Mucosa of descending colon (tissue), 3 donors: ENCODE results near the gene DLGAP5. TPM values are rescaled to one million over a fixed set of nuclear protein-coding genes. Genes with fewer than 3 reads are reported as not detected.

ENCODE experiments used
- ATAC-seq: fragments of 200-7000 bp; cut with Tn5 transposase; one replicate; pipeline ENCODE4 v1.9.1; 2020; ENCODE audit warnings: mild to moderate bottlenecking, moderate library complexity
- DNase-seq, 3 donors: peaks; one replicate each; pipeline ENCODE4 v3.0.0-alpha.2; 2020
- H3K36me3 ChIP-seq: fragments of 200-600 bp; one replicate; pipeline ENCODE4 v1.8.0; 2021; ENCODE audit warnings: low read depth, mild to moderate bottlenecking
- H3K4me1 ChIP-seq: fragments of 200-600 bp; one replicate; pipeline ENCODE4 v1.8.0; 2021; ENCODE audit warnings: low read depth, mild to moderate bottlenecking
- H3K4me3 ChIP-seq: fragments of 200-600 bp; one replicate; pipeline ENCODE4 v1.8.0; 2021; ENCODE audit warnings: mild to moderate bottlenecking
- H3K9me3 ChIP-seq: fragments of 200-600 bp; one replicate; pipeline ENCODE4 v1.8.0; 2021; ENCODE audit warnings: mild to moderate bottlenecking
- intact Hi-C, 2 donors: fragments of 100-400 bp; cut with DNase I in 1 of 2; cut with micrococcal nuclease in 1 of 2; formaldehyde crosslinking; loops; one replicate each; pipeline versions ENCODE4 v1.11.0 to v1.11.1; 2022; cut with DNase I, micrococcal nuclease
- total RNA-seq, 3 donors: library from RNA; stranded (reverse); fragmentation: NEBNext Ultra II Directional in 2 of 3; extraction: Animal tissue kit (Norgen Biotek cat#: 25700) in 2 of 3; gene quantifications; one replicate each; pipeline versions ENCODE4 v1.2.1 to v1.2.4, GENCODE V29; 2021 to 2023
- TF ChIP-seq, protein P1 (sequence below): fragments of 200-600 bp; IDR thresholded peaks from one replicate; pipeline ENCODE4 v1.8.0; 2022; ENCODE audit warnings: antibody characterized with exemption, mild to moderate bottlenecking
- donor health status: DM: no; HTN: no; CAD: no; lungs with moderate emphysema.
- donor health status: DM: no; HTN: no; CAD: no.
- donor health status: DM: no; HTN: yes; CAD: no.

DLGAP5 gene
- total RNA-seq, 3 donors from 2014 or later = 2.0 to 13.7 (median 3.3) TPM

DNA sequence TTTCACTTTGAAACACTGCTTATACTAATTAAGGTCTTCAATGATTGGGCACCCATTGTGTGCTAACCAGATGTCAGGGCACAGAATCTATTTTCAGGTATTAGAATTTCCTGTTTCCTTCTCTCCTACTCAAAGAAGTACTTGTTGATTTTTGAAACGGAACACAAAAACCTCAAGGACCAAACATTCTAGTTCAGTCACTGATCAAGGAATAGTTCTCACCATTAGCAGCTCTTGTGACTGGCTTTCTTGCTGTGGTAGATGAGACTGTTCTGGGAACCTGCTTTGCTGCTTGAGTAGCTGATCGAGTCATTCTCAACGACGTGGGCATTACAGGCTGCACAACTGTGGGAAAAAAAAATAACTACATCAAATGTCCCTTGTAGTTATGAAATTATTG is 11.0 kb downstream of the DLGAP5 start:
- TF ChIP-seq, protein P1, sequence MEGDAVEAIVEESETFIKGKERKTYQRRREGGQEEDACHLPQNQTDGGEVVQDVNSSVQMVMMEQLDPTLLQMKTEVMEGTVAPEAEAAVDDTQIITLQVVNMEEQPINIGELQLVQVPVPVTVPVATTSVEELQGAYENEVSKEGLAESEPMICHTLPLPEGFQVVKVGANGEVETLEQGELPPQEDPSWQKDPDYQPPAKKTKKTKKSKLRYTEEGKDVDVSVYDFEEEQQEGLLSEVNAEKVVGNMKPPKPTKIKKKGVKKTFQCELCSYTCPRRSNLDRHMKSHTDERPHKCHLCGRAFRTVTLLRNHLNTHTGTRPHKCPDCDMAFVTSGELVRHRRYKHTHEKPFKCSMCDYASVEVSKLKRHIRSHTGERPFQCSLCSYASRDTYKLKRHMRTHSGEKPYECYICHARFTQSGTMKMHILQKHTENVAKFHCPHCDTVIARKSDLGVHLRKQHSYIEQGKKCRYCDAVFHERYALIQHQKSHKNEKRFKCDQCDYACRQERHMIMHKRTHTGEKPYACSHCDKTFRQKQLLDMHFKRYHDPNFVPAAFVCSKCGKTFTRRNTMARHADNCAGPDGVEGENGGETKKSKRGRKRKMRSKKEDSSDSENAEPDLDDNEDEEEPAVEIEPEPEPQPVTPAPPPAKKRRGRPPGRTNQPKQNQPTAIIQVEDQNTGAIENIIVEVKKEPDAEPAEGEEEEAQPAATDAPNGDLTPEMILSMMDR = no peak
- DNase-seq = no peak
- Histone ChIP-seq H3K4me3 (no peak overlapping the region), H3K36me3 (no peaks in the 10 kb centered on the region), H3K9me3 (no peaks in the 10 kb centered on the region), H3K4me1 (no peaks in the 10 kb centered on the region)
- no peak for ATAC-seq
- intact Hi-C loops = no loop called here

DNA sequence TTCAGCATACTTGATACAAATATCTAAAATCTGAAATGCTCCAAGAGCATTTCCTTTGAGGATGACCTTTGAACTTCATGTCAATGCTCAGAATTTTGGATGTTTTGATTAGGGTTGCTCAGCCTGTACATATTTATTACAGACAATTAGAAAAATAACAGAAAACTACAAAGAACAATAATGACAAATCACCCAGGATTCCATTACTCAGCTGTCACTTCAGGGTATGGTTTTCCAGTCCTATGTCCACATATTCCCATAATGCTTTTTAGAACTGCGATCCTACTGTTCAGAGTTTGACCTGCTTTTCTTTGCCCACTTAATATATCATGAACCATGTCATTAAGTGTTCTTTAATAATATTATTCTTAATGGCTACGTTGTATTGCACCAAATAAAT is 11.4 kb downstream of the DLGAP5 start:
- H3K9me3 ChIP-seq = no peaks in the 10 kb centered on the region
- H3K36me3 ChIP-seq = no peaks in the 10 kb centered on the region
- TF ChIP-seq, protein P1 = no peak
- H3K4me3 ChIP-seq = no peak overlapping the region
- ATAC-seq = no peak
- no peak for DNase-seq
- intact Hi-C loops = no loop called here
- no peaks in the 10 kb centered on the region for H3K4me1 ChIP-seq

DNA sequence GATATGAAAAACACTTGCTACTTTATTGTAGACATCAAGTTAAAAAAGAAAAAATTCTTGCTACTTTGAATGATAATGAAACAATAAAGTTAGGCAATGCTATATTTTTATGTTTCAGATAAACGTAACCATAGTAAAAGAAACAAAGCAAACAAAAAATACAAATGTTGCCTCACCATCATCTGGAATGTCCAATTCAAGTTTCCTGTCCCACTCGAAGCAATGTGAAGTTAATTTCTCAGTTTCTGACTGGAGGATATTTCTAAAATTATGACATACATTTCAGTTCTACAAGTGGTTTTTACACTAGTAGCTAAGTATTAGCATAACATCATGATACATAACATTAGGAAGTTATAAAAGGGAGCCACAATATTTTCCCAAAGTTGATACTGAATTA is 20.9 kb downstream of the DLGAP5 start:
- H3K9me3 ChIP-seq = no peaks in the 10 kb centered on the region
- intact Hi-C loops = no loop called here
- no peaks in the 10 kb centered on the region for H3K36me3 ChIP-seq
- no peaks in the 10 kb centered on the region for H3K4me1 ChIP-seq
- ATAC-seq (no peak), DNase-seq (no peak)
- TF ChIP-seq, protein P1 = no peak
- no peak overlapping the region for H3K4me3 ChIP-seq

DNA sequence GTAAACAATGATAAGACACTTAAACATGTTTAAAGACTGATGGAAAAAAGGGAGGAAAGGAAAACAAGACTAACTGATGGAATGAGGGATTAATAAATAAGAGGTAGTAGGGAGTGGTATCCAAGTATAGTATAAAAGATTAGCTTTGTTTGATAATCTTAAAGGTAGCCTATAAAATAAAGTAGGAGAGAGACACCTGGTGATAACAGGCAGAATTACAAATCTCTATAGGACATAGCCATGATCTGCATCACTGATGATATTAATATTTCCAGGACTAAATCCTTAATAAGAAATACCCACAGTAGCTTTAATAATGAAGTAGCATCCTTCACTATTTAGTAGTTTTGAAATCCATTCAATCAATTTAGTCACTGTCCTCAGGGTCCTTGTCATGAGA is 30.4 kb downstream of the DLGAP5 start:
- no peaks in the 10 kb centered on the region for H3K36me3 ChIP-seq
- no peak overlapping the region for H3K4me3 ChIP-seq
- peak; percentile 76 for ATAC-seq
- no peaks in the 10 kb centered on the region for H3K9me3 ChIP-seq
- intact Hi-C loops = loop anchor here in 1 of 2 donors (2.0 kb wide), 1 partner anchor 70 kb away; no protein-coding TSS in a partner anchor
- DNase-seq = no peak
- TF ChIP-seq, protein P1 = peak; percentile 16
- H3K4me1 ChIP-seq = no peaks in the 10 kb centered on the region

DNA sequence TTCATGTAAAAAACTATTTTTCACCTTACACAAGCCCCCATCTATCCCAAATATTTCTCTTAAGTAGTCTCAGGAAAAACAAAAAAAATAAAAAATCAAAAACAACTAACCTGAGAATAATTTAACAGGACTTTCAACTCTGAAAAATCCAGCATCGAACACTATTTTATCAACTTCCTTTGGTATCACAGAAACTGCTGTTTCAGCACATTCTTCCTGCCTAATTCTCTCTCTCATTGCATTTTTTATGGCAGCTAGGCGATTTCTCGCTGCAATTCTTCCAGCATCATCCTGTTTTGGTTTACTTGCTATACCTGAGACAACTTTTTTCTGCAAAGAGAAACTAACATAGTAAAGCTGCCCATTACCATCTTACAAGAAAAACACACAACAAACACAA is 33.0 kb downstream of the DLGAP5 start:
- intact Hi-C loops = loop anchor here (5.0 to 10.0 kb wide), 2 partner anchors 64 to 76 kb away; no protein-coding TSS in a partner anchor
- no peaks in the 10 kb centered on the region for H3K4me1 ChIP-seq
- ATAC-seq = no peak

More for the DNA sequence above, 33.0 kb downstream of the DLGAP5 start:
- Histone ChIP-seq H3K9me3 (no peaks in the 10 kb centered on the region), H3K4me3 (no peak overlapping the region), H3K36me3 (no peaks in the 10 kb centered on the region)
- TF ChIP-seq, protein P1 = no peak
- DNase-seq = no peak
